Adrenal gland (tissue), 5 donors: ENCODE measurements around the gene NFATC3.

ENCODE experiments used
- CTCF ChIP-seq, 6 experiments: fragments of 450-650 bp in 4 of 6; fragments of 200-600 bp in 2 of 6; sonication (generic) in 1 of 6; IDR thresholded peaks; 1 replicate in 5 of 6; 2 replicates in 1 of 6; pipeline versions ENCODE4 v1.5.1 to v1.8.0; 2016 to 2021; ENCODE audit warnings: antibody characterized with exemption in 6 of 6, mild to moderate bottlenecking in 2 of 6, moderate library complexity in 1 of 6
- POLR2A ChIP-seq, 2 donors: fragments of 450-650 bp; IDR thresholded peaks; one replicate each; pipeline ENCODE4 v1.6.1; 2017; ENCODE audit warnings: antibody characterized with exemption in 2 of 2, mild to moderate bottlenecking in 2 of 2, moderate library complexity in 1 of 2
- donor health status: DM: no; HTN: no; CAD: no.

GRCh38 chr16:68259007-68259825 lies 174.0 kb downstream of the NFATC3 start:
- TF ChIP-seq CTCF (IDR thresholded peaks at IDR 0.05) (no peak), POLR2A (IDR thresholded peaks at IDR 0.05) (no peak)
